Umbilical cord (tissue), 2 donors: Measurements from ENCODE around the gene ASZ1. TPM values are rescaled to one million over a fixed set of nuclear protein-coding genes. Genes with fewer than 3 reads are reported as not detected.

Source experiments
- DNase-seq: peaks from one replicate; pipeline ENCODE4 v3.0.0-alpha.2; 2015; ENCODE audit warnings: low spot score
- total RNA-seq: library from RNA; depleted of rRNA; stranded (reverse); fragments of >200 nt; gene quantifications from one replicate; pipeline ENCODE4 v1.2.3, GENCODE V29; 2014; ENCODE audit warnings: low replicate concordance; ENCODE audit not compliant: insufficient read depth

The ASZ1 gene
- total RNA-seq, 1 donor from 2014 or later: 4.8 TPM

- peak; percentile 49 for DNase-seq
Observed at GRCh38 chr7:117338020-117338419, 89.3 kb downstream of the ASZ1 start.

GRCh38 chr7:117333168-117333567 is 94.1 kb downstream of the ASZ1 start:
- DNase-seq: no peak

DNA sequence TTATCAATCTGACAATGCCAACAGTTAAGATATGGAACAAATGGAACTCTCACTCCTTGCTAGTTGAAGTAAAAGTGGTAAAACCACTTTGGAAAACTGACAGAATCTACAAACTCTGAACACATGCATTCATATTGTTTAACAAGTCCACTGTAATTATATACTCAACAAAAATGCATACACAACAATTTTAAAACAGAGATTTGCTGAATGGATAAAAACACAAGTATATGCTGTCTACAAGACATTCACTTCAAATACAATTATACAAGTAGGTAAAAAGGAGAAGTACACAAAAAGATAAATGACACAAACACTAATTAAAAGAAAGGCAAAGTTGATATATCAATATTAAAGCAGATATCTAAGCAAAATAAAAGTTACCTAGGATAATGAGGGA is 95.3 kb downstream of the ASZ1 start:
- DNase-seq: no peak

- DNase-seq: no peak
Observed at GRCh38 chr7:117325836-117326235, 101.5 kb downstream of the ASZ1 start.

DNA sequence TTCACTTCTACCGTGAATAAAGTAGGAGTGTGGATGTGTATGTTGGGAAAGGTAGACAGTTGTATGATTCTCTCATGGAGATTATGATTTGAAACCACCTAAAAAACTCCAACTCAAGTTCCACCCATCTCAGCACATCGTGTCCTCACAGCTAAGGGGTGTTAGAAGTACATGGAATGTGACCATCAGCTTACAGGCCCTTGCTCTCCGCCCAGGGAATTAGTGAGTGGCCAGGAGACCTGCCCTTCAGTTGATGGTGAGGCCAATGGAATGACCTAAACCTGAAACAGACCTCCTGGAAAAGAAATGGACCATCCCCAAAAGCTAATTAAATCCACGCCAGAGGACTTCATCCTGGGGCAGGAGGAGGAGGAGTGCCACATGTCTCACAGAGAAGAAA is 102.3 kb downstream of the ASZ1 start:
- DNase-seq: no peak

GRCh38 chr7:117323851-117324711 is 103.2 kb downstream of the ASZ1 start:
- DNase-seq: peak; percentile 80

- peak; percentile 49 for DNase-seq
Observed at GRCh38 chr7:117323305-117323850, 103.9 kb downstream of the ASZ1 start.

GRCh38 chr7:117322741-117323304 is 104.5 kb downstream of the ASZ1 start, which contains the start of gene WNT2:
Gene WNT2 (minus strand): TSS chr7:117323058. CDS start chr7:117322989, 69 bp downstream.
- peak; percentile 35 for DNase-seq

- no peak for DNase-seq
Observed at GRCh38 chr7:117320523-117320922, 106.8 kb downstream of the ASZ1 start.

DNA sequence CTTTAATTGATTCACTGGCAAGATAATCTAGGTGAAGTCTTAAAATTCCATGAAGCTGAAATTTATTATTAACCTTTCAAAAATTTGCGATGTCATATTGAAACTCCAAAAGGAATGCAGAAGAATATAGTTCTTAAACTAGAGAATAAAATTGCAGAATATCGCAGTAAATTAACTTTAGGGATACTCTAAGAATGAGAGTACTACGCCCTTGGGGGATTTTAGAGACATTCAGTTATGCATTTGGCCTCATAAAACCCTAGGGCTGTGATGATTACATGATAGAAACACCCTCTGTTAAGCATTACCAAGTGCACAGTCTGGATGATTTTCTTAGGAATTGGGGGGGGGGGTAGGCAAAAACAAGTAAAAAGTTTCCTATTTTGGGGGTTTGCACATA is 108.1 kb downstream of the ASZ1 start:
- peak; percentile 41 for DNase-seq

DNA sequence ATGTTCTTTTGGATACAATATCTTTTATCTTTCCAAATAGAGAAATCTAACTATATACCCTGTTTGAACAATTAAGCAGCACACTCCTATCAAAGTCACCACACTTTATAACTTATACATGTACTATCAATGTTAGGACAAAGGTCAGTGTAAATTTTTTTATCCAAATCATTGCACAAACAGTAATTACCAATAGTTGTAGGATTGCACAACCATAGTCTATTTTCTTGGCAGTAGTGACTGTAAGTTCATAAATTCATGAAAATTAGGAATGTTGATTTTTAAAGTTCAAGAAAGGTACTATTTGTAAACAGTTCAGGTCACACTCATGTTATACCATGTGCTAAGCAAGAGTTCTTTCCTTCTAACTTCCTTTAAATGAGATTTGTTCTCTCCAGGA is 113.7 kb downstream of the ASZ1 start:
- no peak for DNase-seq

Other genes starting within 250 kb of the ASZ1 start
- gene WNT2, start 104.4 kb downstream of the ASZ1 start, total RNA-seq: 23.6 TPM
- gene CFTR, start 52.5 kb upstream of the ASZ1 start, total RNA-seq: 6.3 TPM